GM12878 (cell line): ENCODE results near the gene RAD1. TPM values are rescaled to one million over a fixed set of nuclear protein-coding genes. Genes with fewer than 3 reads are reported as not detected.

Source experiments
- ATAC-seq: fragments of 200-7000 bp; cut with Tn5 transposase; 3 replicates; pipeline ENCODE4 v1.9.1; 2020; ENCODE audit warnings: mild to moderate bottlenecking, moderate library complexity
- BruUV-seq: library from RNA; stranded (reverse); fragments of 400-500 nt; replicated peaks from 2 replicates; lab custom pipeline; 2021; lab: Mats Ljungman, UMichigan
- CTCF ChIA-PET: fragments of 300-600 bp; sonication (Branson Sonifier 250); formaldehyde crosslinking; extraction: SDS; loops from one replicate; lab custom pipeline; 2021; ENCODE audit warnings: inconsistent platforms; lab: Yijun Ruan, JAX
- POLR2A ChIA-PET: fragments of 350-600 bp; formaldehyde crosslinking; extraction: SDS; loops from one replicate; lab custom pipeline; 2021; ENCODE audit warnings: inconsistent platforms; lab: Charles Lee
- RAD21 ChIA-PET: fragments of 300-600 bp; sonication (Branson Sonifier 250); formaldehyde crosslinking; loops from one replicate; lab custom pipeline; 2023; ENCODE audit warnings: antibody characterized with exemption; ENCODE audit not compliant: unreplicated experiment; lab: Charles Lee
- SMC1A ChIA-PET: fragments of 300-600 bp; sonication (Branson Sonifier 250); formaldehyde crosslinking; loops from one replicate; lab custom pipeline; 2023; ENCODE audit not compliant: unreplicated experiment, uncharacterized antibody; lab: Charles Lee
- DNase-seq: peaks from one replicate; pipeline ENCODE4 v3.0.0-alpha.2; 2011; ENCODE audit warnings: low read depth, low spot score
- FAIRE-seq: peaks from 3 replicates; lab custom pipeline; 2011; peaks lifted over from hg19 to GRCh38; lab: Jason Lieb, UNC
- H2AFZ ChIP-seq: 2 replicates; pipeline ENCODE4 v1.6.0; 2011; ENCODE audit warnings: low read depth, low read length, control low read depth; ENCODE audit not compliant: control insufficient read depth
- H3K27ac ChIP-seq: 2 replicates; pipeline ENCODE4 v1.5.1; 2011; ENCODE audit warnings: control low read depth; ENCODE audit not compliant: control insufficient read depth, insufficient read depth
- H3K27me3 ChIP-seq, 2 experiments: replicated peaks in 1 of 2; 2 replicates each; pipeline versions ENCODE4 v1.6.0 to v1.6.1; 2011; ENCODE audit warnings: low read length in 1 of 2; ENCODE audit not compliant: control insufficient read depth in 2 of 2, insufficient read depth in 2 of 2
- H3K36me3 ChIP-seq, 2 experiments: 2 replicates each; pipeline ENCODE4 v1.5.1; 2011; ENCODE audit warnings: low read length in 1 of 2; ENCODE audit not compliant: control insufficient read depth in 2 of 2, insufficient read depth in 2 of 2
- H3K4me1 ChIP-seq: 2 replicates; pipeline ENCODE4 v1.6.1; 2011; ENCODE audit warnings: mild to moderate bottlenecking, low read length, moderate library complexity, mixed read lengths; ENCODE audit not compliant: control insufficient read depth, insufficient read depth
- H3K4me2 ChIP-seq: 2 replicates; pipeline ENCODE4 v1.6.0; 2011; ENCODE audit warnings: control low read depth; ENCODE audit not compliant: control insufficient read depth, insufficient read depth
- H3K4me3 ChIP-seq: fragments of 200-600 bp; sonication (generic); 2 replicates; pipeline ENCODE4 v1.5.1; 2016
- H3K79me2 ChIP-seq: 2 replicates; pipeline ENCODE4 v1.6.0; 2011; ENCODE audit warnings: low read length; ENCODE audit not compliant: control insufficient read depth, insufficient read depth
- H3K9ac ChIP-seq: 2 replicates; pipeline ENCODE4 v1.8.0; 2011; ENCODE audit warnings: low read length, control low read depth, mixed read lengths; ENCODE audit not compliant: control insufficient read depth, insufficient read depth
- H3K9me3 ChIP-seq: replicated peaks from 3 replicates; pipeline ENCODE4 v1.5.1; 2011; ENCODE audit warnings: mild to moderate bottlenecking, low read length; ENCODE audit not compliant: control insufficient read depth, insufficient read depth
- H4K20me1 ChIP-seq: 2 replicates; pipeline ENCODE4 v1.6.0; 2011; ENCODE audit not compliant: control insufficient read depth, insufficient read depth
- IRF3 ChIP-seq: fragments of 450-650 bp; IDR thresholded peaks from 2 replicates; pipeline ENCODE4 v1.6.1; 2014; ENCODE audit warnings: mild to moderate bottlenecking
- SMAD5 ChIP-seq: IDR thresholded peaks from 2 replicates; pipeline ENCODE4 v1.6.1; 2016; ENCODE audit warnings: antibody characterized with exemption, low read depth
- WGBS: methylation state at CpG from one replicate; pipeline ENCODE4 v1.1.6; 2016; ENCODE audit warnings: low lambda C conversion rate; ENCODE audit not compliant: insufficient replicate concordance, insufficient coverage; ENCODE audit errors: missing lambda C conversion rate; 5-methylcytosine and 5-hydroxymethylcytosine counted together
- in situ Hi-C: fragments of 300-500 bp; cut with MboI; formaldehyde crosslinking; loops from 9 replicates; pipeline ENCODE4 v1.14.3; 2018; ENCODE audit warnings: mixed read lengths
- intact Hi-C: fragments of 100-400 bp; cut with micrococcal nuclease; formaldehyde crosslinking; loops from one replicate; pipeline ENCODE4 v1.14.2; 2022; ENCODE audit not compliant: unreplicated experiment
- polyA plus RNA-seq, 11 experiments: library from polyadenylated mRNA; depleted of rRNA in 4 of 11; unstranded in 6 of 11; stranded (reverse) in 5 of 11; fragments of >200 nt; fragmentation: Nextera tagmentation in 4 of 11; fragmentation: Illumina TruSeq in 1 of 11; extraction: Ambion mirVana in 4 of 11; extraction: Trizol in 1 of 11; gene quantifications; 1 replicate in 1 of 11; 2 replicates in 10 of 11; pipeline versions ENCODE4 v1.2.1 to v1.2.3, GENCODE V29; 2011 to 2016; ENCODE audit warnings: inconsistent platforms in 2 of 11, missing spikeins in 2 of 11, low read depth in 1 of 11
- total RNA-seq, 4 experiments: library from RNA; depleted of rRNA in 3 of 4; stranded (reverse); fragments of >200 nt in 3 of 4; fragmentation: Illumina TruSeq in 1 of 4; extraction: Trizol in 1 of 4; gene quantifications; 2 replicates each; pipeline versions ENCODE4 v1.2.1 to v1.2.3, GENCODE V29; 2013 to 2021
- TF ChIP-seq, protein P1 (sequence below): IDR thresholded peaks from 2 replicates; pipeline ENCODE4 v1.6.1; 2012; ENCODE audit warnings: mild to moderate bottlenecking, low read depth, low read length

RAD1 gene
- total and polyA plus RNA-seq, 10 of the 15 experiments (the other 5 are each of a cell fraction or from before 2014, with no cell fraction given), result 21.1 to 58.4 (median 37.2) TPM

- TF ChIP-seq, protein P1, sequence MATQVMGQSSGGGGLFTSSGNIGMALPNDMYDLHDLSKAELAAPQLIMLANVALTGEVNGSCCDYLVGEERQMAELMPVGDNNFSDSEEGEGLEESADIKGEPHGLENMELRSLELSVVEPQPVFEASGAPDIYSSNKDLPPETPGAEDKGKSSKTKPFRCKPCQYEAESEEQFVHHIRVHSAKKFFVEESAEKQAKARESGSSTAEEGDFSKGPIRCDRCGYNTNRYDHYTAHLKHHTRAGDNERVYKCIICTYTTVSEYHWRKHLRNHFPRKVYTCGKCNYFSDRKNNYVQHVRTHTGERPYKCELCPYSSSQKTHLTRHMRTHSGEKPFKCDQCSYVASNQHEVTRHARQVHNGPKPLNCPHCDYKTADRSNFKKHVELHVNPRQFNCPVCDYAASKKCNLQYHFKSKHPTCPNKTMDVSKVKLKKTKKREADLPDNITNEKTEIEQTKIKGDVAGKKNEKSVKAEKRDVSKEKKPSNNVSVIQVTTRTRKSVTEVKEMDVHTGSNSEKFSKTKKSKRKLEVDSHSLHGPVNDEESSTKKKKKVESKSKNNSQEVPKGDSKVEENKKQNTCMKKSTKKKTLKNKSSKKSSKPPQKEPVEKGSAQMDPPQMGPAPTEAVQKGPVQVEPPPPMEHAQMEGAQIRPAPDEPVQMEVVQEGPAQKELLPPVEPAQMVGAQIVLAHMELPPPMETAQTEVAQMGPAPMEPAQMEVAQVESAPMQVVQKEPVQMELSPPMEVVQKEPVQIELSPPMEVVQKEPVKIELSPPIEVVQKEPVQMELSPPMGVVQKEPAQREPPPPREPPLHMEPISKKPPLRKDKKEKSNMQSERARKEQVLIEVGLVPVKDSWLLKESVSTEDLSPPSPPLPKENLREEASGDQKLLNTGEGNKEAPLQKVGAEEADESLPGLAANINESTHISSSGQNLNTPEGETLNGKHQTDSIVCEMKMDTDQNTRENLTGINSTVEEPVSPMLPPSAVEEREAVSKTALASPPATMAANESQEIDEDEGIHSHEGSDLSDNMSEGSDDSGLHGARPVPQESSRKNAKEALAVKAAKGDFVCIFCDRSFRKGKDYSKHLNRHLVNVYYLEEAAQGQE, result no peak
Observed at GRCh38 chr5:34918025-34918424, 2.7 kb upstream of the RAD1 start (continued).

- no peaks in the 10 kb centered on the region for H4K20me1 ChIP-seq
- SMC1A ChIA-PET, result interaction anchor here (0.7 to 4.5 kb wide), 13 partner anchors 10 to 919 kb away, joined by 3 to 27 read pairs (median 4); partner anchors contain the start of gene DNAJC21
- peak overlapping the region; percentile 96 for H3K9ac ChIP-seq
- no peak for DNase-seq
- in situ Hi-C loops, result loop anchor here (10.0 to 25.0 kb wide), 3 partner anchors 429 to 1472 kb away; partner anchors contain the start of genes AMACR and TARS1
- H3K36me3 ChIP-seq, result peaks cover 0 to 13% of the 10 kb centered on the region in 2 experiments; a peak in 2 of 4 replicates
- no peak for ATAC-seq
- peak overlapping the region; percentile 88 for H3K4me2 ChIP-seq
- H3K27ac ChIP-seq, result peak overlapping the region; percentile 90
- no peak overlapping the region for H2AFZ ChIP-seq
- no peaks in the 10 kb centered on the region for H3K9me3 ChIP-seq
- CTCF ChIA-PET, result interaction anchor here (1.1 to 2.9 kb wide), 6 partner anchors 9 to 431 kb away, joined by 3 to 12 read pairs (median 6); partner anchors contain the start of gene DNAJC21
- H3K27me3 ChIP-seq, result no peaks in the 10 kb centered on the region
- H3K79me2 ChIP-seq, result peaks cover 73% of the 10 kb centered on the region
- POLR2A ChIA-PET, result interaction anchor here (0.6 to 5.3 kb wide), 3 partner anchors 12 to 311 kb away, joined by 3 to 79 read pairs (median 11); partner anchors contain the start of gene DNAJC21
- RAD21 ChIA-PET, result interaction anchor here (0.8 to 3.8 kb wide), 5 partner anchors 13 to 430 kb away, joined by 3 to 50 read pairs (median 5); partner anchors contain the start of gene DNAJC21
- TF ChIP-seq IRF3 (no peak), SMAD5 (no peak)
- peaks cover 6% of the 10 kb centered on the region; the same call in 1 of the 2 replicates for H3K4me1 ChIP-seq
- no TSS peak for BruUV-seq
- H3K4me3 ChIP-seq, result peak overlapping the region; percentile 86
- intact Hi-C loops, result loop anchor here (5.0 to 10.0 kb wide), 2 partner anchors 86 to 912 kb away; partner anchors contain the start of gene AMACR
- FAIRE-seq, result no peak
- 1% methylated on average over 6 of the region's 6 CpGs for WGBS
Observed at GRCh38 chr5:34916518-34916917, 1.2 kb upstream of the RAD1 start.
